Panc1 (cell line): ENCODE measurements around the gene ATP6V0A4. TPM values are rescaled to one million over a fixed set of nuclear protein-coding genes. Genes with fewer than 3 reads are reported as not detected.

Experiments
- ATAC-seq: fragments of 200-7000 bp; cut with Tn5 transposase; 2 replicates; pipeline ENCODE4 v1.9.1; 2020; ENCODE audit warnings: mild to moderate bottlenecking, moderate library complexity
- Bru-seq: library from RNA; stranded (reverse); fragments of 400-500 nt; gene quantifications from one replicate; lab custom pipeline; 2021; lab: Mats Ljungman, UMichigan
- BruChase-seq, 2 experiments: library from RNA; stranded (reverse); fragments of 400-500 nt; gene quantifications; one replicate each; lab custom pipeline; 2021; lab: Mats Ljungman, UMichigan
- BruUV-seq: library from RNA; stranded (reverse); fragments of 400-500 nt; replicated peaks from 2 replicates; lab custom pipeline; 2021; lab: Mats Ljungman, UMichigan
- CTCF ChIA-PET: fragments of 300-600 bp; sonication (Branson Sonifier 250); formaldehyde crosslinking; loops from one replicate; lab custom pipeline; 2022; ENCODE audit warnings: antibody characterized with exemption; lab: Charles Lee
- POLR2A ChIA-PET: fragments of 300-600 bp; sonication (Branson Sonifier 250); formaldehyde crosslinking; loops from one replicate; lab custom pipeline; 2022; ENCODE audit warnings: antibody characterized with exemption; lab: Charles Lee
- DNase-seq: peaks from one replicate; pipeline ENCODE4 v3.0.0-alpha.2; 2010; ENCODE audit warnings: low read depth, low spot score
- H3K27ac ChIP-seq: 2 replicates; pipeline ENCODE4 v1.5.1; 2011; ENCODE audit warnings: mild to moderate bottlenecking, low read length, inconsistent platforms
- H3K27me3 ChIP-seq: fragments of 200-500 bp; sonication (Bioruptor generic); 2 replicates; pipeline ENCODE4 v1.6.0; 2014; ENCODE audit warnings: low read length, inconsistent platforms; ENCODE audit not compliant: control insufficient read depth, insufficient read depth
- H3K36me3 ChIP-seq: fragments of 200-500 bp; sonication (Bioruptor generic); 2 replicates; pipeline ENCODE4 v1.5.1; 2014; ENCODE audit warnings: inconsistent platforms, mild to moderate bottlenecking, low read length, moderate library complexity; ENCODE audit not compliant: control insufficient read depth, insufficient read depth
- H3K4me1 ChIP-seq: 2 replicates; pipeline ENCODE4 v1.5.1; 2011; ENCODE audit warnings: inconsistent platforms, mild to moderate bottlenecking, low read length, moderate library complexity; ENCODE audit not compliant: control insufficient read depth, insufficient read depth
- H3K4me3 ChIP-seq, 2 experiments: 2 replicates each; pipeline ENCODE4 v1.5.1; 2011 to 2012; ENCODE audit warnings: low read depth in 2 of 2, low read length in 2 of 2, mild to moderate bottlenecking in 2 of 2, inconsistent platforms in 1 of 2, moderate library complexity in 1 of 2
- H3K9me3 ChIP-seq: fragments of 200-500 bp; sonication (Bioruptor generic); 2 replicates; pipeline ENCODE4 v1.5.1; 2014; ENCODE audit warnings: low read depth, mild to moderate bottlenecking, inconsistent platforms, low read length, moderate library complexity; ENCODE audit not compliant: control insufficient read depth, insufficient read depth
- POLR2AphosphoS5 ChIP-seq: IDR thresholded peaks from 2 replicates; pipeline ENCODE4 v1.6.1; 2012; ENCODE audit warnings: mild to moderate bottlenecking, low read depth, low read length, moderate library complexity
- SIN3A ChIP-seq: IDR thresholded peaks from 2 replicates; pipeline ENCODE4 v1.6.1; 2012; ENCODE audit warnings: low read depth, mild to moderate bottlenecking, low read length, moderate library complexity, borderline replicate concordance; ENCODE audit not compliant: insufficient read depth
- TCF7L2 ChIP-seq: IDR thresholded peaks from 2 replicates; pipeline ENCODE4 v1.6.1; 2011; ENCODE audit warnings: mild to moderate bottlenecking, low read depth, low read length, inconsistent platforms
- in situ Hi-C: cut with HindIII; loops from 2 replicates; pipeline ENCODE4 v1.10.0; 2016; ENCODE audit warnings: low sequenced_read_pairs, low pct_unique_long_range_greater_than_20kb
- intact Hi-C: fragments of 100-400 bp; cut with micrococcal nuclease; formaldehyde crosslinking; loops from one replicate; pipeline ENCODE4 v1.10.0; 2022; ENCODE audit not compliant: unreplicated experiment
- long read RNA-seq: library from polyadenylated mRNA; unstranded; transcript quantifications from one replicate; pipeline ENCODE4 v2.0.0, GENCODE V29; 2021; ENCODE audit not compliant: unreplicated experiment
- polyA plus RNA-seq: library from polyadenylated mRNA; unstranded; fragments of >200 nt; gene quantifications from one replicate; pipeline ENCODE4 v1.2.1, GENCODE V29; 2012; ENCODE audit warnings: missing spikeins; ENCODE audit not compliant: insufficient read length
- total RNA-seq: library from RNA; stranded (reverse); gene quantifications from one replicate; pipeline ENCODE4 v1.2.1, GENCODE V29; 2021; ENCODE audit not compliant: unreplicated experiment
- TF ChIP-seq, protein P1 (sequence below), 2 experiments: IDR thresholded peaks; 2 replicates each; pipeline ENCODE4 v1.6.1; 2011 to 2012; ENCODE audit warnings: low read depth in 2 of 2, control low read depth in 1 of 2, low read length in 1 of 2, mild to moderate bottlenecking in 1 of 2, moderate library complexity in 1 of 2; ENCODE audit not compliant: insufficient read depth in 1 of 2
- TF ChIP-seq, protein P2 (sequence below): fragments of 450-650 bp; IDR thresholded peaks from 2 replicates; pipeline ENCODE4 v1.5.1; 2017; ENCODE audit warnings: mild to moderate bottlenecking

Gene ATP6V0A4
- 0.15 TPM for total RNA-seq
- polyA plus RNA-seq, result not detected
- percentile 10 among the genes with signal in this experiment for Bru-seq, nascent RNA
- percentile 6 among the genes with signal in this experiment for BruChase-seq, experiment 1, labeled RNA remaining after a 2-hour chase
- BruChase-seq, experiment 2, labeled RNA remaining after a 6-hour chase, result percentile 12 among the genes with signal in this experiment
- long read RNA-seq, partial matches to known transcripts, result 0 of 1 reads
- long read RNA-seq, other reads (novel, unspliced or antisense), result 1 of 1 reads

DNA sequence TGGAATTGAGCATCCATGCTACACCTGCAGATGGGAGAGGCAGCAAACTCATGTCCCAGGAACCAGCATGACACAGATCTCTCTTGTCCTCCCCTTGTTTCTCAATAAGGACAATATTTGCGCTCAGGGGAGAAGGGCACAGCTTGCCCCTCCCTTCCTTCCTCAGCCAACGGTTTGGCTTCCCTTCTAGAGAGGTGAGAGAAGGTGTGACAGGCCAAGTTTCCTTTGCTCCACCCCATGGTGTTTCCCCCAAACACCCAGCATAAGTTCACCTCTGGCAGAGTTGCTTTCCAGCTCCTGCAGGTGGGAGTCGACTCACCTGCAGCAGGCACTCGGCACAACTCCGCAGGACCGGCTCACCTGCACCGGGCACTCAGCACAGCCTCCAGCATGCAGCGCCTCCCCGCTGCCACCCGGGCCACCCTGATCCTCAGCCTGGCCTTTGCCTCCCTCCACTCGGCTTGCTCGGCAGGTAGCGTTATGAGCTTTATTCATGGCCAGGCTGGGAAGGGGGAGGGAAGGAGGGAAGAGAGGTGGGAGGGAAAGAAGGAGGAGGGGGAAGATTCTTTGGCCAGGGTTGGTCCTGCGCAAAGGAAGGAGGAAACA lies at the start of gene ATP6V0A4, which contains the start of gene TMEM213:
TSS of gene ATP6V0A4 (minus strand) at position 482 of the 606 bp plus-strand sequence. CDS start 26,949 bp downstream, outside the sequence.
TSS of gene TMEM213 (plus strand) at position 280 of the 606 bp plus-strand sequence. CDS start at position 391, 111 bp downstream.
- in situ Hi-C loops (no loop called here), intact Hi-C loops (no loop called here)
- no peak for DNase-seq
- H3K4me1 ChIP-seq, result no peaks in the 10 kb centered on the region
- ATAC-seq, result no peak
- H3K27ac ChIP-seq, result no peak within 1 kb of the TSS
- POLR2A ChIA-PET, result no interaction called here
- TF ChIP-seq, protein P1, sequence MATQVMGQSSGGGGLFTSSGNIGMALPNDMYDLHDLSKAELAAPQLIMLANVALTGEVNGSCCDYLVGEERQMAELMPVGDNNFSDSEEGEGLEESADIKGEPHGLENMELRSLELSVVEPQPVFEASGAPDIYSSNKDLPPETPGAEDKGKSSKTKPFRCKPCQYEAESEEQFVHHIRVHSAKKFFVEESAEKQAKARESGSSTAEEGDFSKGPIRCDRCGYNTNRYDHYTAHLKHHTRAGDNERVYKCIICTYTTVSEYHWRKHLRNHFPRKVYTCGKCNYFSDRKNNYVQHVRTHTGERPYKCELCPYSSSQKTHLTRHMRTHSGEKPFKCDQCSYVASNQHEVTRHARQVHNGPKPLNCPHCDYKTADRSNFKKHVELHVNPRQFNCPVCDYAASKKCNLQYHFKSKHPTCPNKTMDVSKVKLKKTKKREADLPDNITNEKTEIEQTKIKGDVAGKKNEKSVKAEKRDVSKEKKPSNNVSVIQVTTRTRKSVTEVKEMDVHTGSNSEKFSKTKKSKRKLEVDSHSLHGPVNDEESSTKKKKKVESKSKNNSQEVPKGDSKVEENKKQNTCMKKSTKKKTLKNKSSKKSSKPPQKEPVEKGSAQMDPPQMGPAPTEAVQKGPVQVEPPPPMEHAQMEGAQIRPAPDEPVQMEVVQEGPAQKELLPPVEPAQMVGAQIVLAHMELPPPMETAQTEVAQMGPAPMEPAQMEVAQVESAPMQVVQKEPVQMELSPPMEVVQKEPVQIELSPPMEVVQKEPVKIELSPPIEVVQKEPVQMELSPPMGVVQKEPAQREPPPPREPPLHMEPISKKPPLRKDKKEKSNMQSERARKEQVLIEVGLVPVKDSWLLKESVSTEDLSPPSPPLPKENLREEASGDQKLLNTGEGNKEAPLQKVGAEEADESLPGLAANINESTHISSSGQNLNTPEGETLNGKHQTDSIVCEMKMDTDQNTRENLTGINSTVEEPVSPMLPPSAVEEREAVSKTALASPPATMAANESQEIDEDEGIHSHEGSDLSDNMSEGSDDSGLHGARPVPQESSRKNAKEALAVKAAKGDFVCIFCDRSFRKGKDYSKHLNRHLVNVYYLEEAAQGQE (IDR thresholded peaks at IDR 0.05; ENCODE audit: insufficient read depth in 1 of 2, low read depth in 2 of 2, low read length in 1 of 2), result no peak
- TF ChIP-seq, protein P2, sequence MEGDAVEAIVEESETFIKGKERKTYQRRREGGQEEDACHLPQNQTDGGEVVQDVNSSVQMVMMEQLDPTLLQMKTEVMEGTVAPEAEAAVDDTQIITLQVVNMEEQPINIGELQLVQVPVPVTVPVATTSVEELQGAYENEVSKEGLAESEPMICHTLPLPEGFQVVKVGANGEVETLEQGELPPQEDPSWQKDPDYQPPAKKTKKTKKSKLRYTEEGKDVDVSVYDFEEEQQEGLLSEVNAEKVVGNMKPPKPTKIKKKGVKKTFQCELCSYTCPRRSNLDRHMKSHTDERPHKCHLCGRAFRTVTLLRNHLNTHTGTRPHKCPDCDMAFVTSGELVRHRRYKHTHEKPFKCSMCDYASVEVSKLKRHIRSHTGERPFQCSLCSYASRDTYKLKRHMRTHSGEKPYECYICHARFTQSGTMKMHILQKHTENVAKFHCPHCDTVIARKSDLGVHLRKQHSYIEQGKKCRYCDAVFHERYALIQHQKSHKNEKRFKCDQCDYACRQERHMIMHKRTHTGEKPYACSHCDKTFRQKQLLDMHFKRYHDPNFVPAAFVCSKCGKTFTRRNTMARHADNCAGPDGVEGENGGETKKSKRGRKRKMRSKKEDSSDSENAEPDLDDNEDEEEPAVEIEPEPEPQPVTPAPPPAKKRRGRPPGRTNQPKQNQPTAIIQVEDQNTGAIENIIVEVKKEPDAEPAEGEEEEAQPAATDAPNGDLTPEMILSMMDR, result no peak
- no peak for TF ChIP-seq SIN3A
- TF ChIP-seq TCF7L2, result no peak
- no peak for TF ChIP-seq POLR2AphosphoS5
- H3K36me3 ChIP-seq, result no peaks in the 10 kb centered on the region
- CTCF ChIA-PET, result interaction anchor here (0.6 kb wide), 2 partner anchors 8 to 219 kb away, joined by 4 read pairs; no protein-coding TSS in a partner anchor
- BruUV-seq, result no TSS peak
- no peak within 1 kb of the TSS for H3K4me3 ChIP-seq
- H3K27me3 ChIP-seq, result no peaks in the 10 kb centered on the region
- no peaks in the 10 kb centered on the region for H3K9me3 ChIP-seq

DNA sequence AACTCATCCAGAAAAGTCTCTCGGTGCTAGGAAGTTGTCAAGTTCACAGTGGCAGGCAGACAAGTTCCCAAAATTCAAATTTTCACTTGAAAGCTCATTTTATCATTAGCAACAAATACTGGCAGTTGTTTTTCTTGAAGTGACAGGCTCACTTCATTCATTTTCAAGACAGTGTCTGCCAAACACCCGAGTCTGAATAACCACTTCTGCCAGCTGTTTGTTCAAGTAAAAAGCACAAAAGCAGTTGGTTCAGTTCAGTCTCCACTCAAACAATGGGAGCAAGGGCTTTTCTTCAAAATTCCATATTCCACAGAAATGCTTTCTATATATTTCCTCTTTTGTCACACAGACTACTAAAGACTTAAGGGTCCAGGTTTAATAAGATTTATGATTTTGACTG lies 47.7 kb upstream of the ATP6V0A4 start:
- H3K27ac ChIP-seq, result no peak overlapping the region
- POLR2A ChIA-PET, result no interaction called here
- no peak for DNase-seq
- H3K9me3 ChIP-seq, result no peaks in the 10 kb centered on the region
- intact Hi-C loops (no loop called here), in situ Hi-C loops (no loop called here)
- no peak overlapping the region for H3K4me3 ChIP-seq
- no peak for ATAC-seq
- CTCF ChIA-PET, result no interaction called here
- H3K4me1 ChIP-seq, result no peaks in the 10 kb centered on the region
- BruUV-seq, result no TSS peak
- H3K36me3 ChIP-seq, result no peaks in the 10 kb centered on the region; the same call in 1 of the 2 replicates
- TF ChIP-seq, protein P2, result no peak
- TF ChIP-seq SIN3A, result no peak
- TF ChIP-seq, protein P1 (IDR thresholded peaks at IDR 0.05; ENCODE audit: insufficient read depth in 1 of 2, low read depth in 2 of 2, low read length in 1 of 2), result no peak
- TF ChIP-seq TCF7L2, result no peak
- no peak for TF ChIP-seq POLR2AphosphoS5
- no peaks in the 10 kb centered on the region for H3K27me3 ChIP-seq
